Type B pancreatic cell (in vitro differentiated cells): Measurements from ENCODE around the gene KRTAP13-1. TPM values are rescaled to one million over a fixed set of nuclear protein-coding genes. Genes with fewer than 3 reads are reported as not detected.

ENCODE experiments used
- DNase-seq: peaks from one replicate; pipeline ENCODE4 v3.0.0; 2021; ENCODE audit warnings: mixed read lengths; ENCODE audit not compliant: unreplicated experiment; ENCODE audit errors: extremely low spot score
- H3K27ac Mint-ChIP-seq: 2 replicates; pipeline ENCODE4 v1.8.0; 2021; ENCODE audit warnings: mild to moderate bottlenecking, mixed read lengths
- H3K27me3 Mint-ChIP-seq: 2 replicates; pipeline ENCODE4 v1.8.0; 2021; ENCODE audit warnings: mixed read lengths
- H3K36me3 Mint-ChIP-seq: 2 replicates; pipeline ENCODE4 v1.8.0; 2021; ENCODE audit warnings: mixed read lengths
- H3K4me1 Mint-ChIP-seq: one replicate; pipeline ENCODE4 v1.8.0; 2021; ENCODE audit warnings: mixed read lengths; ENCODE audit not compliant: unreplicated experiment
- H3K4me3 Mint-ChIP-seq: 2 replicates; pipeline ENCODE4 v1.8.0; 2021; ENCODE audit warnings: mild to moderate bottlenecking, mixed read lengths
- H3K9me3 Mint-ChIP-seq: 2 replicates; pipeline ENCODE4 v1.8.0; 2021; ENCODE audit warnings: mixed read lengths
- CTCF ChIP-seq: fragments of 200-600 bp; sonication (generic); conservative IDR thresholded peaks from 2 replicates; pipeline ENCODE4 v1.5.0; 2021; ENCODE audit warnings: antibody characterized with exemption, mild to moderate bottlenecking
- microRNA-seq: library from miRNA; unstranded; fragments of <30 nt; microRNA quantifications from one replicate; pipeline ENCODE4, GENCODE V29; 2020
- total RNA-seq: library from RNA; stranded (reverse); gene quantifications from 2 replicates; pipeline ENCODE4 v1.2.1, GENCODE V29; 2021; ENCODE audit warnings: low replicate concordance

KRTAP13-1 gene
- total RNA-seq, 1 donor from 2014 or later = not detected

GRCh38 chr21:30437010-30437565 is 41.3 kb downstream of the KRTAP13-1 start:
- no peak for TF ChIP-seq CTCF
- H3K27me3 Mint-ChIP-seq = no peaks in the 10 kb centered on the region
- H3K4me3 Mint-ChIP-seq = no peak overlapping the region
- H3K4me1 Mint-ChIP-seq = peaks cover 6% of the 10 kb centered on the region
- peaks cover 5% of the 10 kb centered on the region for H3K9me3 Mint-ChIP-seq
- DNase-seq = no peak
- no peaks in the 10 kb centered on the region for H3K36me3 Mint-ChIP-seq
- H3K27ac Mint-ChIP-seq = no peak overlapping the region

- H3K36me3 Mint-ChIP-seq = no peaks in the 10 kb centered on the region
- no peak for TF ChIP-seq CTCF
- peaks cover 6% of the 10 kb centered on the region for H3K4me1 Mint-ChIP-seq
- DNase-seq = no peak
- peaks cover 5% of the 10 kb centered on the region for H3K9me3 Mint-ChIP-seq
- H3K27me3 Mint-ChIP-seq = no peaks in the 10 kb centered on the region
- no peak within 1 kb of the TSS for H3K4me3 Mint-ChIP-seq
- no peak within 1 kb of the TSS for H3K27ac Mint-ChIP-seq
Measured at GRCh38 chr21:30439975-30440374, 44.1 kb downstream of the KRTAP13-1 start, which contains the start of gene KRTAP15-1. KRTAP15-1 (plus strand) TSS chr21:30440275; CDS start chr21:30440328, 53 bp downstream.

GRCh38 chr21:30443226-30443625 is 47.4 kb downstream of the KRTAP13-1 start:
- Mint-ChIP-seq H3K27ac (no peak overlapping the region), H3K9me3 (peaks cover 5% of the 10 kb centered on the region), H3K4me1 (peaks cover 6% of the 10 kb centered on the region), H3K36me3 (no peaks in the 10 kb centered on the region), H3K27me3 (no peaks in the 10 kb centered on the region), H3K4me3 (no peak overlapping the region)
- TF ChIP-seq CTCF = no peak
- DNase-seq = no peak

GRCh38 chr21:30444204-30444603 is 48.4 kb downstream of the KRTAP13-1 start:
- Mint-ChIP-seq H3K27ac (no peak overlapping the region), H3K36me3 (no peaks in the 10 kb centered on the region), H3K9me3 (peaks cover 5% of the 10 kb centered on the region), H3K4me1 (no peaks in the 10 kb centered on the region), H3K27me3 (no peaks in the 10 kb centered on the region), H3K4me3 (no peak overlapping the region)
- DNase-seq = no peak
- no peak for TF ChIP-seq CTCF

Small RNAs within 50 kb of the gene (microRNA-seq; reads per million reads assigned to microRNA genes)
- not detected for gene MIR4327

Other genes starting within 250 kb of the KRTAP13-1 start
- not detected in 2 replicates for gene CLDN17, start 229.2 kb upstream of the KRTAP13-1 start, total RNA-seq
- 2.5 and 12.4 TPM in 2 replicates for gene CLDN8, start 179.9 kb upstream of the KRTAP13-1 start, total RNA-seq
- gene KRTAP24-1, start 113.1 kb upstream of the KRTAP13-1 start, total RNA-seq = not detected in 2 replicates
- gene KRTAP25-1, start 106.5 kb upstream of the KRTAP13-1 start, total RNA-seq = not detected in 2 replicates
- gene KRTAP26-1, start 75.7 kb upstream of the KRTAP13-1 start, total RNA-seq = not detected in 2 replicates
- not detected in 2 replicates for gene KRTAP27-1, start 58.3 kb upstream of the KRTAP13-1 start, total RNA-seq
- not detected in 2 replicates for gene KRTAP23-1, start 47.4 kb upstream of the KRTAP13-1 start, total RNA-seq
- gene KRTAP13-2, start 23.8 kb upstream of the KRTAP13-1 start, total RNA-seq = not detected in 2 replicates
- gene KRTAP13-3, start 29.9 kb downstream of the KRTAP13-1 start, total RNA-seq = not detected in 2 replicates
- not detected in 2 replicates for gene KRTAP13-4, start 34.2 kb downstream of the KRTAP13-1 start, total RNA-seq
- not detected in 2 replicates for gene KRTAP15-1, start 44.2 kb downstream of the KRTAP13-1 start, total RNA-seq
- 1.0 and 1.1 TPM in 2 replicates for gene KRTAP19-1, start 84.3 kb downstream of the KRTAP13-1 start, total RNA-seq
- not detected in 2 replicates for gene KRTAP19-2, start 91.4 kb downstream of the KRTAP13-1 start, total RNA-seq
- gene KRTAP19-3, start 96.0 kb downstream of the KRTAP13-1 start, total RNA-seq = not detected in 2 replicates
- gene KRTAP19-4, start 101.1 kb downstream of the KRTAP13-1 start, total RNA-seq = not detected in 2 replicates
- not detected in 2 replicates for gene KRTAP19-5, start 106.1 kb downstream of the KRTAP13-1 start, total RNA-seq
- gene KRTAP19-6, start 145.8 kb downstream of the KRTAP13-1 start, total RNA-seq = not detected in 2 replicates
- not detected in 2 replicates for gene KRTAP19-7, start 165.3 kb downstream of the KRTAP13-1 start, total RNA-seq
- gene KRTAP22-2, start 194.4 kb downstream of the KRTAP13-1 start, total RNA-seq = not detected in 2 replicates
- gene KRTAP6-3, start 196.4 kb downstream of the KRTAP13-1 start, total RNA-seq = not detected in 2 replicates
- not detected in 2 replicates for gene KRTAP6-2, start 202.9 kb downstream of the KRTAP13-1 start, total RNA-seq
- gene KRTAP22-1, start 205.1 kb downstream of the KRTAP13-1 start, total RNA-seq = not detected in 2 replicates
- not detected in 2 replicates for gene KRTAP6-1, start 217.9 kb downstream of the KRTAP13-1 start, total RNA-seq
- not detected in 2 replicates for gene KRTAP20-1, start 220.4 kb downstream of the KRTAP13-1 start, total RNA-seq
- gene KRTAP20-4, start 224.6 kb downstream of the KRTAP13-1 start, total RNA-seq = not detected in 2 replicates
- not detected in 2 replicates for gene KRTAP20-2, start 239.2 kb downstream of the KRTAP13-1 start, total RNA-seq
- not detected in 2 replicates for gene KRTAP20-3, start 246.8 kb downstream of the KRTAP13-1 start, total RNA-seq